C4-2B (cell line): ENCODE measurements around the gene MICAL3.
"Not testable (repeated sequence)": the region's sequence is repeated elsewhere in the genome, so short reads cannot be mapped to it uniquely, and the experiment has no call there.

Experiments
- H3K27ac ChIP-seq: fragments of 450-650 bp; 2 replicates; pipeline ENCODE4 v1.5.1; 2017
- ZFX ChIP-seq: fragments of 450-650 bp; IDR thresholded peaks from 2 replicates; pipeline ENCODE4 v1.6.1; 2017
- TF ChIP-seq, protein P1 (sequence below): fragments of 450-650 bp; conservative IDR thresholded peaks from 2 replicates; pipeline ENCODE4 v1.5.1; 2017; ENCODE audit warnings: mild to moderate bottlenecking

Gene MICAL3

DNA sequence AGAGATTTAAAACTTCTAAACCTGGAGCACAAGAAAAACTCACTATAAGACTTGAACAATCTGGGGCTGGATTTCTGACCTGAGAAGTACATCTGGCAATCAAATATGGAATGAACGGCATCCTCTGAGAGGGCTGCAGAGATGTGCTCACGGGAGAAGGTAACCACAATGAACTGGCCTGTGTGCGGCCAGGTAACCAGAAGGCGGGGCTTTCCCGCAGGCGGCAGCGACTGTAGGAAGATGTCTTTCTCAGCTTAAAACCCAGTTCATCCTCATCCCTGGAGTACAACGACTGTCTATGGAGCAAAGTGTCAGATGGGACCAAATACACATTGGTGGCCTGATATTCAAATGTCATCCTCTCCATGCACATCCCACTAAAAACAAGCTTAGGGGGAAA lies 24.5 kb downstream of the MICAL3 start:
- no peak overlapping the region; the same call in 1 of the 2 replicates for H3K27ac ChIP-seq
- TF ChIP-seq, protein P1, sequence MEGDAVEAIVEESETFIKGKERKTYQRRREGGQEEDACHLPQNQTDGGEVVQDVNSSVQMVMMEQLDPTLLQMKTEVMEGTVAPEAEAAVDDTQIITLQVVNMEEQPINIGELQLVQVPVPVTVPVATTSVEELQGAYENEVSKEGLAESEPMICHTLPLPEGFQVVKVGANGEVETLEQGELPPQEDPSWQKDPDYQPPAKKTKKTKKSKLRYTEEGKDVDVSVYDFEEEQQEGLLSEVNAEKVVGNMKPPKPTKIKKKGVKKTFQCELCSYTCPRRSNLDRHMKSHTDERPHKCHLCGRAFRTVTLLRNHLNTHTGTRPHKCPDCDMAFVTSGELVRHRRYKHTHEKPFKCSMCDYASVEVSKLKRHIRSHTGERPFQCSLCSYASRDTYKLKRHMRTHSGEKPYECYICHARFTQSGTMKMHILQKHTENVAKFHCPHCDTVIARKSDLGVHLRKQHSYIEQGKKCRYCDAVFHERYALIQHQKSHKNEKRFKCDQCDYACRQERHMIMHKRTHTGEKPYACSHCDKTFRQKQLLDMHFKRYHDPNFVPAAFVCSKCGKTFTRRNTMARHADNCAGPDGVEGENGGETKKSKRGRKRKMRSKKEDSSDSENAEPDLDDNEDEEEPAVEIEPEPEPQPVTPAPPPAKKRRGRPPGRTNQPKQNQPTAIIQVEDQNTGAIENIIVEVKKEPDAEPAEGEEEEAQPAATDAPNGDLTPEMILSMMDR = no peak
- TF ChIP-seq ZFX = no peak

- no peak for TF ChIP-seq ZFX
- TF ChIP-seq, protein P1 = no peak
- peak overlapping the region; percentile 7; the same call in 1 of the 2 replicates for H3K27ac ChIP-seq
Measured at GRCh38 chr22:17998913-17999312, 25.4 kb downstream of the MICAL3 start.

DNA sequence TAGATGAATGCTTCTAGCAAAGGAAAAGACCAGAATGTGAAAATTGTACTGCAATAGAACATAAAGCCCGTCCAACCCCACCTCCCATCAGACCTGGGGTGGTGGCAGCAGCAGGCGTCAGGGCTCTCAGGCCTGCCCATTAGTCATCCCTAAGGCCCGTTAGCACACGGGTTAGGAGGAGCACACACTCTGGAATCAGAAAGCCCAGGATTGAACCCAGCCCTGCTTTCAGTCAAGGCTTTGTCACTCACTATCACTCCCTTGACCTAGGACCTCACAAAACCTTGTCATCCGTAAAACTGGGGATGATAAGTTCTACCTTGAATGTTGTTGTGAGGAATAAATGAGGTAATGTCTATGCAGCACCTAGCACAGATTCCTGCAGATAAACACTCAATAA lies 26.9 kb downstream of the MICAL3 start:
- TF ChIP-seq, protein P1 = no peak
- TF ChIP-seq ZFX = no peak
- H3K27ac ChIP-seq = no peak overlapping the region

DNA sequence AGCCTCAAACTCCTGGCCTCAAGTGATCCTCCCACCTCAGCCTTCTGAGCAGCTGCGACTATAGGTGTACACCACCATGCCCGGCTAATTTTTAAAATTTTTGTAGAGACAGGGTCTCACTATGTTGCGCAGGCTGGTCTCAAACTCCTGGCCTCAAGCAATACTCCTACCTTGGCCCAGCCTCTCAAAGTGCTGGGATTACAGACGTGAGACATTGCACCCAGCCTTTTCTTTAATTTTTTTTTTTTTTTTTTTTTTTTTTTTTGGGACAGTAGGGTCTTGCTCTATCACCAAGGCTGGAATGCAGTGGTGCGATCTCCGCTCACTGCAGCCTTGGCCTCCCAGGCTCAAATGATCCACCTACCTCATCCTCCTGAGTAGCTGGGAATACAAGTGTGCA lies 29.1 kb downstream of the MICAL3 start:
- H3K27ac ChIP-seq = not testable (repeated sequence)

GRCh38 chr22:17994424-17995108 lies 29.8 kb downstream of the MICAL3 start:
- no peak overlapping the region for H3K27ac ChIP-seq
- TF ChIP-seq ZFX = no peak
- TF ChIP-seq, protein P1 = no peak

DNA sequence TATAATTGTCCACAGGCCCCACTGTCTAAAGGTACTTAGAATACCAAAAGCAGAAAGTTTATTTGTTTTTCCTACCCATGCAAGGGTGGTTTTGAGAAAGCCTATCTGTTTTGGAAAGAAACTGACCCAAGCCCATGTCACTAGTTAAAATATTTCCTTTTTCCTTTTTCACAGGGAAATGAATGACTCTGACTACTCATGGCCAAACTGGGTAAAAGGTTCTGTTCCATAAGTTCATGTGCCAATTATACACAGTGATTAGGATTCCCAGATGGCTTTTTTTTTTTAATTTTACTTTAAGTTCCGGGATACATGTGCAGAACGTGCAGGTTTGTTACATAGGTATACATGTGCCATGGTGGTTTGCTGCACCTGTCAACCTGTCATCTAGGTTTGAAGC lies 31.4 kb downstream of the MICAL3 start:
- H3K27ac ChIP-seq = not testable (repeated sequence)

GRCh38 chr22:17991992-17992391 lies 32.4 kb downstream of the MICAL3 start:
- H3K27ac ChIP-seq = not testable (repeated sequence)

DNA sequence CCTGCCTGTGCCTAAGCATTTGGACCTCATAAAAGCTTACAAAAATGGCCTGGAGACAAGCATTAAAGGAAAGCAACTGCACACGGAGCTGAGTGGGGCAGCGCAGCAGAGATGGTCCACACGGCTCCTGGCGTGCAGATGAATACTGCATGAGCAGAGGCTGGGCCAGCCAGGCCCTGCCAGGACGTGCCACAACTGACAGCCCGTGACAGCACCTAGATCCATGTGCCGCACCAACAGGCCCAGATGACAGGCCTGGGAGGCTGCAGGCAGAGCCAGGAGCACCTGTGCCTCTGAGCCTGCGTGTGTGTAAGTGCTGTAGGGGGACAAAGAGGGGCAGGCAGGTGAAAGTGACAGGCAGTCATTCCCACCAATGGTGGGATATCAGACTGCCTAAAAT lies 33.4 kb downstream of the MICAL3 start:
- no peak overlapping the region for H3K27ac ChIP-seq

DNA sequence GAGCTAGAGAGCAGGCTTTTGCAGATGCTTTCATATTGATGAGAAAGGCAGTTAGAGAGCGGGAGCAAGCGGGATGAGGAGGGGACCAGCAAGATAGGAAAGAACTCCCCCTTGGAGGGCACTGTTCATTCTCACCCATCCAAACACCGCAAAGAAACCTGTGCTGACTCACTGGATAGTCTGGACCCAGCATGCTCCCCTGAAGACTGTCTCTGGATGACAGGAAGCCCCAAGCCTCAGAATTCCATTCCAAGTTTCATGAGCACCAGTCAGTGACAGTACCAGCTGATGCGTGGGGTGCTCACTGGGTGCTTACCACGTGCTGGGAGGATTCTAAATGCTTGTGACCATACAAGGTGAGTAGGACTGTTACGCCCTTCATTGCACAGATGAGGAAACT lies 34.2 kb downstream of the MICAL3 start:
- no peak overlapping the region for H3K27ac ChIP-seq
- TF ChIP-seq ZFX = no peak
- TF ChIP-seq, protein P1 = no peak

More for the DNA sequence above, 33.4 kb downstream of the MICAL3 start:
- TF ChIP-seq, protein P1 = no peak
- no peak for TF ChIP-seq ZFX
